ENCODE results near the gene PASK. TPM values are rescaled to one million over a fixed set of nuclear protein-coding genes. Genes with fewer than 3 reads are reported as not detected.

PASK gene
- total and polyA plus RNA-seq, 2 donors (not counting 1 experiment from before 2014, with no cell fraction given), result 1.0 to 1.5 TPM

GRCh38 chr2:241062389-241063092, 86.7 kb downstream of the PASK start:
- DNase-seq (ENCODE audit: low read depth in 2 of 2), result no peak

GRCh38 chr2:241061275-241061674, 88.0 kb downstream of the PASK start:
- Histone ChIP-seq H3K4me2 (ENCODE audit: extremely low read depth, insufficient read depth, low read length) (no peak overlapping the region), H2AFZ (ENCODE audit: low read length) (no peak overlapping the region), H3K4me1 (ENCODE audit: control insufficient read depth, extremely low read depth, insufficient read depth, low read length) (no peaks in the 10 kb centered on the region), H3K27me3 (ENCODE audit: control insufficient read depth, insufficient read depth, low read length) (no peaks in the 10 kb centered on the region), H3K27ac (ENCODE audit: insufficient read depth, low read length) (no peak overlapping the region), H4K20me1 (ENCODE audit: control insufficient read depth, extremely low read depth, insufficient read depth, low read length) (no peaks in the 10 kb centered on the region), H3K36me3 (ENCODE audit: control insufficient read depth, insufficient read depth, low read length) (peaks cover 3% of the 10 kb centered on the region), H3K4me3 (replicated peaks in 1 of 4; ENCODE audit: control extremely low read depth in 1 of 4, insufficient read depth in 1 of 4, low read depth in 3 of 4, low read length in 4 of 4) (no peak overlapping the region), H3K9me3 (ENCODE audit: control insufficient read depth, insufficient read depth, low read depth, low read length) (no peaks in the 10 kb centered on the region), H3K79me2 (ENCODE audit: control insufficient read depth, insufficient read depth, low read length) (no peaks in the 10 kb centered on the region), H3K9ac (ENCODE audit: insufficient read depth, low read length) (no peak overlapping the region)
- peak in 1 of 2 donors; percentile 89 for DNase-seq (ENCODE audit: low read depth in 2 of 2)
- TF ChIP-seq EZH2 (IDR thresholded peaks at IDR 0.05; ENCODE audit: low read length, missing control alignments) (no peak), CTCF (conservative IDR thresholded peaks at IDR 0.05 in 1 of 2, IDR thresholded peaks at IDR 0.05 in 1 of 2; ENCODE audit: low read depth in 1 of 2, low read length in 2 of 2) (no peak)

More at GRCh38 chr2:241062389-241063092, 86.7 kb downstream of the PASK start:
- H3K27ac ChIP-seq (ENCODE audit: insufficient read depth, low read length), result no peak overlapping the region
- peaks cover 4% of the 10 kb centered on the region for H3K36me3 ChIP-seq (ENCODE audit: control insufficient read depth, insufficient read depth, low read length)
- no peak overlapping the region for H3K4me3 ChIP-seq (replicated peaks in 1 of 4; ENCODE audit: control extremely low read depth in 1 of 4, insufficient read depth in 1 of 4, low read depth in 3 of 4, low read length in 4 of 4)
- H3K4me2 ChIP-seq (ENCODE audit: extremely low read depth, insufficient read depth, low read length), result no peak overlapping the region
- H3K4me1 ChIP-seq (ENCODE audit: control insufficient read depth, extremely low read depth, insufficient read depth, low read length), result no peaks in the 10 kb centered on the region
- H3K27me3 ChIP-seq (ENCODE audit: control insufficient read depth, insufficient read depth, low read length), result no peaks in the 10 kb centered on the region
- H3K9me3 ChIP-seq (ENCODE audit: control insufficient read depth, insufficient read depth, low read depth, low read length), result no peaks in the 10 kb centered on the region
- no peak overlapping the region for H2AFZ ChIP-seq (ENCODE audit: low read length)
- no peak overlapping the region for H3K9ac ChIP-seq (ENCODE audit: insufficient read depth, low read length)
- no peaks in the 10 kb centered on the region for H3K79me2 ChIP-seq (ENCODE audit: control insufficient read depth, insufficient read depth, low read length)
- H4K20me1 ChIP-seq (ENCODE audit: control insufficient read depth, extremely low read depth, insufficient read depth, low read length), result no peaks in the 10 kb centered on the region
- no peak for TF ChIP-seq CTCF (conservative IDR thresholded peaks at IDR 0.05 in 1 of 2, IDR thresholded peaks at IDR 0.05 in 1 of 2; ENCODE audit: low read depth in 1 of 2, low read length in 2 of 2)

Other genes with a start within 250 kb of the PASK start
- 0.33 and 0.51 TPM in 2 replicates for gene CROCC2, start 243.1 kb downstream of the PASK start, total RNA-seq
- 0.02 and 0.12 TPM in 2 replicates for gene CROCC2, start 243.1 kb downstream of the PASK start, polyA plus RNA-seq
- 39.5 and 53.2 TPM in 2 replicates for gene SNED1, start 150.9 kb downstream of the PASK start, total RNA-seq
- gene SNED1, start 150.9 kb downstream of the PASK start, polyA plus RNA-seq, result 10.1 and 27.2 TPM in 2 replicates
- 29.0 and 31.7 TPM in 2 replicates for gene MTERF4, start 47.2 kb downstream of the PASK start, total RNA-seq
- gene MTERF4, start 47.2 kb downstream of the PASK start, polyA plus RNA-seq, result 35.5 and 38.9 TPM in 2 replicates
- 53.7 and 70.7 TPM in 2 replicates for gene PPP1R7, start 995 bp upstream of the PASK start, total RNA-seq
- gene PPP1R7, start 995 bp upstream of the PASK start, polyA plus RNA-seq, result 141 and 153 TPM in 2 replicates
- 0.26 and 0.50 TPM in 2 replicates for gene ANO7, start 39.2 kb upstream of the PASK start, total RNA-seq
- 0.50 and 0.70 TPM in 2 replicates for gene ANO7, start 39.2 kb upstream of the PASK start, polyA plus RNA-seq
- 1,289 and 1,354 TPM in 2 replicates for gene HDLBP, start 166.2 kb upstream of the PASK start, total RNA-seq
- 626 and 639 TPM in 2 replicates for gene HDLBP, start 166.2 kb upstream of the PASK start, polyA plus RNA-seq
- 326 and 403 TPM in 2 replicates for gene SEPTIN2, start 166.5 kb upstream of the PASK start, total RNA-seq
- 795 and 927 TPM in 2 replicates for gene SEPTIN2, start 166.5 kb upstream of the PASK start, polyA plus RNA-seq
- 28.2 and 29.3 TPM in 2 replicates for gene FARP2, start 206.8 kb upstream of the PASK start, total RNA-seq
- 31.7 and 41.0 TPM in 2 replicates for gene FARP2, start 206.8 kb upstream of the PASK start, polyA plus RNA-seq